Mucosa of descending colon (tissue), 3 donors: Measurements from ENCODE around the gene TMEM126A. TPM values are rescaled to one million over a fixed set of nuclear protein-coding genes. Genes with fewer than 3 reads are reported as not detected.
A peak's percentile ranks its signal among the peaks of the same experiment; 100 is the strongest.
"Not testable (repeated sequence)": the region's sequence is repeated elsewhere in the genome, so short reads cannot be mapped to it uniquely, and the experiment has no call there.

Experiments
- ATAC-seq: fragments of 200-7000 bp; cut with Tn5 transposase; one replicate; pipeline ENCODE4 v1.9.1; 2020; ENCODE audit warnings: mild to moderate bottlenecking, moderate library complexity
- DNase-seq, 3 donors: peaks; one replicate each; pipeline ENCODE4 v3.0.0-alpha.2; 2020
- H3K36me3 ChIP-seq: fragments of 200-600 bp; one replicate; pipeline ENCODE4 v1.8.0; 2021; ENCODE audit warnings: low read depth, mild to moderate bottlenecking
- H3K4me1 ChIP-seq: fragments of 200-600 bp; one replicate; pipeline ENCODE4 v1.8.0; 2021; ENCODE audit warnings: low read depth, mild to moderate bottlenecking
- H3K4me3 ChIP-seq: fragments of 200-600 bp; one replicate; pipeline ENCODE4 v1.8.0; 2021; ENCODE audit warnings: mild to moderate bottlenecking
- H3K9me3 ChIP-seq: fragments of 200-600 bp; one replicate; pipeline ENCODE4 v1.8.0; 2021; ENCODE audit warnings: mild to moderate bottlenecking
- intact Hi-C, 2 donors: fragments of 100-400 bp; cut with DNase I in 1 of 2; cut with micrococcal nuclease in 1 of 2; formaldehyde crosslinking; loops; one replicate each; pipeline versions ENCODE4 v1.11.0 to v1.11.1; 2022; cut with DNase I, micrococcal nuclease
- long read RNA-seq, 2 donors: library from polyadenylated mRNA; unstranded; transcript quantifications; one replicate each; pipeline ENCODE4 v2.0.0, GENCODE V29; 2019 to 2021
- total RNA-seq, 3 donors: library from RNA; stranded (reverse); fragmentation: NEBNext Ultra II Directional in 2 of 3; extraction: Animal tissue kit (Norgen Biotek cat#: 25700) in 2 of 3; gene quantifications; one replicate each; pipeline versions ENCODE4 v1.2.1 to v1.2.4, GENCODE V29; 2021 to 2023
- TF ChIP-seq, protein P1 (sequence below): fragments of 200-600 bp; IDR thresholded peaks from one replicate; pipeline ENCODE4 v1.8.0; 2022; ENCODE audit warnings: antibody characterized with exemption, mild to moderate bottlenecking
- donor health status: DM: no; HTN: no; CAD: no; lungs with moderate emphysema.
- donor health status: DM: no; HTN: no; CAD: no.
- donor health status: DM: no; HTN: yes; CAD: no.

Gene TMEM126A
- total RNA-seq: 10 to 100 TPM; 18.8 to 25.8 (median 19.4) TPM
- long read RNA-seq, donor 1, transcript TMEM126A-201 (5 exons, 739 nt): major isoform, 7 of 10 reads
- long read RNA-seq, donor 1, partial matches to known transcripts: 2 of 10 reads
- long read RNA-seq, donor 1, other reads (novel, unspliced or antisense): 0 of 10 reads
- long read RNA-seq, donor 2, transcript TMEM126A-201 (5 exons, 739 nt): major isoform, 7 of 9 reads
- long read RNA-seq, donor 2, partial matches to known transcripts: 0 of 9 reads
- long read RNA-seq, donor 2, other reads (novel, unspliced or antisense): 1 of 9 reads

DNA sequence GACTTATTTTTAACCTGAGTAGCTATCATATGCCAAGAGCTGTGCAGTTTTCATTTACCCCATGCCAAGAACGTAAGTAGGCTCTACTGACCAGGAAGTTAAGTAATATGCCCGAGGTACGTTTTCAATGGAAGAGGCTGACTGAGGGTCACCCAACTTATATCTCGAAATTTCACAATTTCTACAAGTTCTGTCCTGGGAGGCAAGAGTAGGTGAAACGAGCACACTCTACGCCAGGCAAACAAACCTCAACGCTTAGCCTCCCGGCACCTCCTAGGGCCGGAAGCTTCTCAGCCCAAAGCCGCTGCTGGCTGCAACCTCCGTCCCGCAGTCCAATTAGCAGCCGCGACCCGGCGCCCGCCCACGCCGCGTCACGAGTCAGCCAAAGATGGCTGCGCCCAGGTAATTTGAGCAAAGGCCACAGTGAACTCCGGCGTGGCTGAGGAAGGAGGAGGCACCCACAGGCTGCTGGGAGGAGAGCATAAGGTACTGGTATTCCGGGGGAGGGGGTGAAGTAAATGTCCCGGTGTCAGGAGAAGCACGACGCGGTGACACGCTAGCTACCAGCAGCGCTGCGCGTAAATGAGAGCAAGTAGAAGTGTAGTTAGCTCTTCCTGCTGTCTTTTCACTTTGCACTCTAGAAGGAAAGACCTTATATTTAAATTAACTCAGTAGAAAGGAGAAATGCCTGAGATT lies at the start of gene TMEM126A:
TMEM126A (plus strand) TSS at position 364 of the 696 bp plus-strand sequence. CDS start 2,289 bp downstream, outside the sequence.
- DNase-seq: peak; percentile 94 to 95 (median 95)
- TF ChIP-seq, protein P1, sequence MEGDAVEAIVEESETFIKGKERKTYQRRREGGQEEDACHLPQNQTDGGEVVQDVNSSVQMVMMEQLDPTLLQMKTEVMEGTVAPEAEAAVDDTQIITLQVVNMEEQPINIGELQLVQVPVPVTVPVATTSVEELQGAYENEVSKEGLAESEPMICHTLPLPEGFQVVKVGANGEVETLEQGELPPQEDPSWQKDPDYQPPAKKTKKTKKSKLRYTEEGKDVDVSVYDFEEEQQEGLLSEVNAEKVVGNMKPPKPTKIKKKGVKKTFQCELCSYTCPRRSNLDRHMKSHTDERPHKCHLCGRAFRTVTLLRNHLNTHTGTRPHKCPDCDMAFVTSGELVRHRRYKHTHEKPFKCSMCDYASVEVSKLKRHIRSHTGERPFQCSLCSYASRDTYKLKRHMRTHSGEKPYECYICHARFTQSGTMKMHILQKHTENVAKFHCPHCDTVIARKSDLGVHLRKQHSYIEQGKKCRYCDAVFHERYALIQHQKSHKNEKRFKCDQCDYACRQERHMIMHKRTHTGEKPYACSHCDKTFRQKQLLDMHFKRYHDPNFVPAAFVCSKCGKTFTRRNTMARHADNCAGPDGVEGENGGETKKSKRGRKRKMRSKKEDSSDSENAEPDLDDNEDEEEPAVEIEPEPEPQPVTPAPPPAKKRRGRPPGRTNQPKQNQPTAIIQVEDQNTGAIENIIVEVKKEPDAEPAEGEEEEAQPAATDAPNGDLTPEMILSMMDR: no peak
- intact Hi-C loops: no loop called here
- no peaks in the 10 kb centered on the region for H3K36me3 ChIP-seq
- peaks cover 17% of the 10 kb centered on the region for H3K4me1 ChIP-seq
- H3K9me3 ChIP-seq: no peaks in the 10 kb centered on the region
- H3K4me3 ChIP-seq: peak within 1 kb of the TSS; percentile 29
- peak; percentile 99 for ATAC-seq

DNA sequence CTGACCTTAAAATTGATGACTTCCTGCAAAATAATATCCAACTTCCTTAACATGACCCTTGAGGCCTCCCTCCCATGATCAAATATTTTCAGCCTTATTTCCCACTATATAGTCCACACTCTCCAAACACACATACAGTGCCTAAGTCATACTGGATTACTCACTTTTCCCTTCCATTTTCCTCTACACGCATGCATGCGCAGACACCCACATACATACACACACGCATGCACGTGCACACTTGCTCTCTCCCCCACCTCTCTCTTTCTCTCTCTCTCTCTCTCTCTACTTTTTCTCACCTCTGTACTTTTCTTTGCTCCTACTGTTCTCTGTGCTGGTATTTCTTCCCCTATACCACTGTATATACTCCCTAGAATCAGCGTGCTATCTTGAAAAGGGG lies 48.7 kb upstream of the TMEM126A start:
- H3K4me1 ChIP-seq: no peaks in the 10 kb centered on the region
- DNase-seq (no peak), ATAC-seq (no peak)
- no peaks in the 10 kb centered on the region for H3K36me3 ChIP-seq
- no peaks in the 10 kb centered on the region for H3K9me3 ChIP-seq
- intact Hi-C loops: no loop called here
- no peak overlapping the region for H3K4me3 ChIP-seq
- TF ChIP-seq, protein P1: no peak

- Histone ChIP-seq H3K36me3 (no peaks in the 10 kb centered on the region), H3K9me3 (no peaks in the 10 kb centered on the region), H3K4me3 (no peak overlapping the region), H3K4me1 (no peaks in the 10 kb centered on the region)
- no peak for ATAC-seq
- intact Hi-C loops: no loop called here
- no peak for DNase-seq
- TF ChIP-seq, protein P1: no peak
Observed at GRCh38 chr11:85602526-85603213, 45.1 kb upstream of the TMEM126A start.

- H3K4me1 ChIP-seq: no peaks in the 10 kb centered on the region
- DNase-seq: no peak
- H3K4me3 ChIP-seq: no peak overlapping the region
- H3K36me3 ChIP-seq: no peaks in the 10 kb centered on the region
- no peak for ATAC-seq
- TF ChIP-seq, protein P1: no peak
- intact Hi-C loops: no loop called here
- H3K9me3 ChIP-seq: no peaks in the 10 kb centered on the region
Observed at GRCh38 chr11:85603220-85603619, 44.5 kb upstream of the TMEM126A start.

DNA sequence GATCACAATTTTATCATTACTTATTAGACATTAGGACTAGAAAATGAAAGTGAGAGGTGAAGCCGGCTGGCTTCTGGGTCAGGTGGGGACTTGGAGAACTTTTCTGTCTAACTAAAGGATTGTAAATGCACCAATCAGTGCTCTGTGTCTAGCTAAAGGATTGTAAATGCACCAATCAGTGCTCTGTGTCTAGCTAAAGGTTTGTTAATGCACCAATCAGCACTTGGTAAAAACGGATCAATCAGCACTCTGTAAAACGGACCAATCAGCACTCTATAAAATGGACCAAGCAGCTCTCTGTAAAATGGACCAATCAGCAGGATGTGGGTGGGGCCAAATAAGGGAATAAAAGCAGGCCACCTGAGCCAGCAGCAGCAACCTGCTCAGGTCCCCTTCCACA lies 41.5 kb upstream of the TMEM126A start:
- DNase-seq, intact Hi-C loops, H3K9me3 ChIP-seq, H3K4me3 ChIP-seq, H3K36me3 ChIP-seq, ATAC-seq, H3K4me1 ChIP-seq: not testable (repeated sequence)

GRCh38 chr11:85608621-85609020 lies 39.1 kb upstream of the TMEM126A start:
- DNase-seq, H3K4me3 ChIP-seq, H3K9me3 ChIP-seq, H3K4me1 ChIP-seq, ATAC-seq, H3K36me3 ChIP-seq, intact Hi-C loops: not testable (repeated sequence)

- H3K36me3 ChIP-seq, ATAC-seq, H3K4me3 ChIP-seq, H3K9me3 ChIP-seq, DNase-seq, intact Hi-C loops, H3K4me1 ChIP-seq: not testable (repeated sequence)
Observed at GRCh38 chr11:85609286-85609685, 38.5 kb upstream of the TMEM126A start.

GRCh38 chr11:85611643-85612042 lies 36.1 kb upstream of the TMEM126A start:
- H3K36me3 ChIP-seq, H3K4me3 ChIP-seq, intact Hi-C loops, H3K9me3 ChIP-seq, DNase-seq, H3K4me1 ChIP-seq, ATAC-seq: not testable (repeated sequence)
